Smooth muscle cell (in vitro differentiated cells): ENCODE data around the gene WNT1. TPM values are rescaled to one million over a fixed set of nuclear protein-coding genes. Genes with fewer than 3 reads are reported as not detected.

Experiments
- DNase-seq: peaks from one replicate; lab custom pipeline; 2025; ENCODE audit not compliant: unreplicated experiment; lab: John Stamatoyannopoulos, UW
- H2AFZ ChIP-seq: fragments of 200-600 bp; sonication (generic); 2 replicates; pipeline ENCODE4 v1.6.0; 2016; ENCODE audit warnings: antibody characterized with exemption, low read depth, mild to moderate bottlenecking
- H3F3A ChIP-seq: fragments of 200-600 bp; sonication (generic); 2 replicates; pipeline ENCODE4 v1.6.0; 2017; ENCODE audit warnings: antibody characterized with exemption, low read depth
- H3K27ac ChIP-seq: fragments of 200-600 bp; sonication (generic); 2 replicates; pipeline ENCODE4 v1.5.1; 2016; ENCODE audit warnings: low read depth, mild to moderate bottlenecking
- H3K27me3 ChIP-seq: fragments of 200-600 bp; sonication (generic); 2 replicates; pipeline ENCODE4 v1.6.1; 2016; ENCODE audit warnings: low read depth, mild to moderate bottlenecking
- H3K36me3 ChIP-seq: fragments of 200-600 bp; sonication (generic); 2 replicates; pipeline ENCODE4 v1.5.1; 2016; ENCODE audit warnings: low read depth
- H3K4me1 ChIP-seq: fragments of 200-600 bp; sonication (generic); 2 replicates; pipeline ENCODE4 v1.5.1; 2016; ENCODE audit warnings: low read depth
- H3K4me2 ChIP-seq: fragments of 200-600 bp; sonication (generic); 2 replicates; pipeline ENCODE4 v1.6.0; 2016; ENCODE audit warnings: mild to moderate bottlenecking
- H3K4me3 ChIP-seq: fragments of 200-600 bp; sonication (generic); 2 replicates; pipeline ENCODE4 v1.5.1; 2016; ENCODE audit warnings: mild to moderate bottlenecking
- H3K79me2 ChIP-seq: fragments of 200-600 bp; sonication (generic); 2 replicates; pipeline ENCODE4 v1.6.0; 2016; ENCODE audit warnings: low read depth, mild to moderate bottlenecking
- H3K9ac ChIP-seq: fragments of 200-600 bp; sonication (generic); 2 replicates; pipeline ENCODE4 v1.6.0; 2016; ENCODE audit warnings: low read depth
- H3K9me3 ChIP-seq: fragments of 200-600 bp; sonication (generic); replicated peaks from 2 replicates; pipeline ENCODE4 v1.5.1; 2016; ENCODE audit warnings: low read depth
- H4K20me1 ChIP-seq: fragments of 200-600 bp; sonication (generic); 2 replicates; pipeline ENCODE4 v1.6.0; 2016; ENCODE audit warnings: low read depth
- WGBS: methylation state at CpG from one replicate; pipeline ENCODE4 v1.1.7; 2016; ENCODE audit warnings: low lambda C conversion rate; 5-methylcytosine and 5-hydroxymethylcytosine counted together
- polyA plus RNA-seq: library from polyadenylated mRNA; unstranded; fragments of >200 nt; fragmentation: Nextera tagmentation; extraction: Ambion mirVana; gene quantifications from 2 replicates; pipeline ENCODE4 v1.2.1, GENCODE V29; 2016
- total RNA-seq: library from RNA; depleted of rRNA; stranded (reverse); fragments of >200 nt; gene quantifications from 2 replicates; pipeline ENCODE4 v1.2.3, GENCODE V29; 2014
- TF ChIP-seq, protein P1 (sequence below): fragments of 200-600 bp; sonication (generic); IDR thresholded peaks from 2 replicates; pipeline ENCODE4 v1.5.1; 2017; ENCODE audit warnings: borderline replicate concordance, mild to moderate bottlenecking, antibody characterized with exemption; ENCODE audit not compliant: insufficient read depth, poor library complexity, severe bottlenecking

WNT1 gene
- total and polyA plus RNA-seq, 2 experiments from 2014 or later, result not detected

- H3K27ac ChIP-seq, result no peak overlapping the region
- H3K27me3 ChIP-seq, result peaks cover 41% of the 10 kb centered on the region
- H3K4me2 ChIP-seq, result peak overlapping the region; percentile 78
- H3K4me1 ChIP-seq, result peaks cover 11% of the 10 kb centered on the region
- peaks cover 4% of the 10 kb centered on the region for H4K20me1 ChIP-seq
- WGBS, result 15% methylated on average over 30 of the region's 32 CpGs
- peak; percentile 50 for DNase-seq
- no peaks in the 10 kb centered on the region for H3K36me3 ChIP-seq
- H3F3A ChIP-seq, result peaks cover 6% of the 10 kb centered on the region
- no peak overlapping the region for H2AFZ ChIP-seq
- H3K4me3 ChIP-seq, result peak overlapping the region; percentile 20
- H3K79me2 ChIP-seq, result no peaks in the 10 kb centered on the region
- TF ChIP-seq, protein P1, sequence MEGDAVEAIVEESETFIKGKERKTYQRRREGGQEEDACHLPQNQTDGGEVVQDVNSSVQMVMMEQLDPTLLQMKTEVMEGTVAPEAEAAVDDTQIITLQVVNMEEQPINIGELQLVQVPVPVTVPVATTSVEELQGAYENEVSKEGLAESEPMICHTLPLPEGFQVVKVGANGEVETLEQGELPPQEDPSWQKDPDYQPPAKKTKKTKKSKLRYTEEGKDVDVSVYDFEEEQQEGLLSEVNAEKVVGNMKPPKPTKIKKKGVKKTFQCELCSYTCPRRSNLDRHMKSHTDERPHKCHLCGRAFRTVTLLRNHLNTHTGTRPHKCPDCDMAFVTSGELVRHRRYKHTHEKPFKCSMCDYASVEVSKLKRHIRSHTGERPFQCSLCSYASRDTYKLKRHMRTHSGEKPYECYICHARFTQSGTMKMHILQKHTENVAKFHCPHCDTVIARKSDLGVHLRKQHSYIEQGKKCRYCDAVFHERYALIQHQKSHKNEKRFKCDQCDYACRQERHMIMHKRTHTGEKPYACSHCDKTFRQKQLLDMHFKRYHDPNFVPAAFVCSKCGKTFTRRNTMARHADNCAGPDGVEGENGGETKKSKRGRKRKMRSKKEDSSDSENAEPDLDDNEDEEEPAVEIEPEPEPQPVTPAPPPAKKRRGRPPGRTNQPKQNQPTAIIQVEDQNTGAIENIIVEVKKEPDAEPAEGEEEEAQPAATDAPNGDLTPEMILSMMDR, result peak; percentile 73
- H3K9me3 ChIP-seq, result no peaks in the 10 kb centered on the region
- H3K9ac ChIP-seq, result no peak overlapping the region
These were observed 17.2 kb downstream of the WNT1 start for GRCh38 chr12:48995086-48995879.

DNA sequence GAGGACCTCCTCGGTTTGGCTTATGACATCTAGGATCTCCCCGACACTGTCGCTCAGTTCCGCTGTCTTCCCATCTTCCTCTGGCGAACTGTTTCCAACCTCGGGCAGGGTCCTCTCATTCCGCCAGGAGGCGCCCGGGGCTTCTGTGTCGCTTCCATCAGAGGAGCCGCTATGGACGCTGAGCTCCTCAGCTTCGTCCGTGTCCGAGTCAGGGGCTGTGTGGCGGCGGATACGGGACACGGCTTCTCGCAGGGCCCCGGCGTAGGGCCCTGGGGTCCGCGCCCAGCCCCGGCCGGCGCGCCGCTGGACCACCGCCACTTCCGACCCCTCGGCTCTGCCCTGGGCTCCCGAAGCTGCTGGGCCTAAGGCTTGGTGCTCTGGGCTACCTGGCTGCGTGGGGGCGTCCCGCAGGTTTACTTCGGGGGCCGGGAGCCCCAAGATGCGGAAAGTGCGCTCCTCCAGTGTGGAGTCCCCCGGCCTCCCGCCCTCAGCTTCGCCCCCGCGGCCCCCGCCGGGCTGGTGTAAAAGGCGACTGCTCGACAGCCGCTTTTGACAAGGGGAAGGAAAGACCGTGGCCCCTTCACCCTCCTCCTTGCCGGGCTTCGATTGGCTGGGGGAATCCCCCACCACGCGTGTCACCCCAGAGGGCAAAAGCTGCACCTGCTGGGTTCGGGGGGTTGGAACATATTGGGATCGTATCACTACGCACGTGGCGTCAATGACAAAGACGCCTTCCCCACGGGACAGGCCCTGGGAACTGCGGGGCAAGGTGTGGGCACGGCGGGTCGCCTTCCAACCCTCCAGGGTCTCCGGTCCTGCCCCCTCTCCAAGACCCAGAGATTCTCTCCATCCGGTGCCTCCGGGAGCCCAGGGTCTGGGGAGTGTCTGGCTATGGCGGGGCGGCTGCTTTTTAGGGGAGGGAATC, 18.9 kb downstream of the WNT1 start:
- H3K9me3 ChIP-seq, result no peaks in the 10 kb centered on the region
- no peak overlapping the region for H3K27ac ChIP-seq
- peak overlapping the region; percentile 56 for H3K4me3 ChIP-seq
- DNase-seq, result peak; percentile 40
- H3K9ac ChIP-seq, result no peak overlapping the region
- H3K79me2 ChIP-seq, result no peaks in the 10 kb centered on the region
- peaks cover 1% of the 10 kb centered on the region for H3K36me3 ChIP-seq
- 12% methylated on average over 43 of the region's 71 CpGs for WGBS
- H4K20me1 ChIP-seq, result peaks cover 15% of the 10 kb centered on the region
- H3K4me2 ChIP-seq, result peak overlapping the region; percentile 94
- peak overlapping the region; percentile 49 for H2AFZ ChIP-seq
- H3F3A ChIP-seq, result peaks cover 6% of the 10 kb centered on the region
- peaks cover 11% of the 10 kb centered on the region for H3K4me1 ChIP-seq
- peaks cover 44% of the 10 kb centered on the region for H3K27me3 ChIP-seq
- TF ChIP-seq, protein P1, result peak; percentile 60

DNA sequence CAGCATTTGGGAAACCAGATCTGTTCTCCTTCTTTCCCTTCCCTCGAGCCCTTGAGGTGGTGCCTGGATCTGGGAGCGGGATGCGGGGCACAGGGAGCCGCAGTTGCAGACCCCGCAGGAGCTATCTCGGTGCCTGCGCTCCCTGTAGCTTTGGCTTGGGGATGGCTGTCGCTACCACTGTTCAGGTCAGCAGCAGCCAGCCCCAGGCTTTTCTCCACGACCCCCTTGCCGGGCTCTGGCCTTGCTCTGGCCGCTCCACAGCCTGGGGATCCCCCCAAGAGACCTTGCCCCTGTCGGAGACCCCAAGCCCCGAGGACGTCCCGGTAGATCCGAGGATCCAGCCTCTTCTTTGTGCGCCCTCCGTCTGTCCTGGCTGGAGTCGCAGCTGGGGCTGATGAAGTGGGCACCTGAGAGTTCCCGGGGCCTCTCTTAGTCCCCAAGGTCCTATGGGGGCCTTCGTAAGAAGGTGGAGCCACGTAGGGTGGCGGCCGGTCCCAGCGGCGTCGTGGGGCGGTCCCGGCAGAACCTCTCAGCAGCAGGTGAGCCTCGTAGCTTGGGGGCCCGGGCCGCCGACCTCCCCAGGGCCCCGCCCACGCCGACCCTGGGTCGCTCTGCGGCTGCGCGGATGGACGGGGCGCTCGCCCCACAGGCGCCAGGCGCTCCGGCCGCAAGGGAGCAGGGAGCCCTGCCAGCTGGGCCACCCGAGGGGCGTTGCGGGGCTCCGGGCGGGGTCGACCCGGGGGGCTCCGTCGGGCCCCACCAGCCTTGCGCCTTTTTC, 19.8 kb downstream of the WNT1 start:
- WGBS, result 1% methylated on average over 40 of the region's 57 CpGs
- Histone ChIP-seq H4K20me1 (peaks cover 15% of the 10 kb centered on the region), H3K27me3 (peaks cover 44% of the 10 kb centered on the region), H3K9ac (no peak overlapping the region), H3F3A (peaks cover 6% of the 10 kb centered on the region), H3K4me1 (peaks cover 11% of the 10 kb centered on the region), H3K36me3 (peaks cover 5% of the 10 kb centered on the region), H3K4me3 (peak overlapping the region; percentile 56), H3K9me3 (no peaks in the 10 kb centered on the region), H2AFZ (no peak overlapping the region), H3K4me2 (peak overlapping the region; percentile 94), H3K79me2 (no peaks in the 10 kb centered on the region), H3K27ac (no peak overlapping the region)
- TF ChIP-seq, protein P1, result no peak
- DNase-seq, result no peak
